Panc1 (cell line): ENCODE data around the gene NDRG3. TPM values are rescaled to one million over a fixed set of nuclear protein-coding genes. Genes with fewer than 3 reads are reported as not detected.
"Not testable (repeated sequence)": the region's sequence is repeated elsewhere in the genome, so short reads cannot be mapped to it uniquely, and the experiment has no call there.

ENCODE experiments used
- ATAC-seq: fragments of 200-7000 bp; cut with Tn5 transposase; 2 replicates; pipeline ENCODE4 v1.9.1; 2020; ENCODE audit warnings: mild to moderate bottlenecking, moderate library complexity
- BruUV-seq: library from RNA; stranded (reverse); fragments of 400-500 nt; replicated peaks from 2 replicates; lab custom pipeline; 2021; lab: Mats Ljungman, UMichigan
- CTCF ChIA-PET: fragments of 300-600 bp; sonication (Branson Sonifier 250); formaldehyde crosslinking; loops from one replicate; lab custom pipeline; 2022; ENCODE audit warnings: antibody characterized with exemption; lab: Charles Lee
- POLR2A ChIA-PET: fragments of 300-600 bp; sonication (Branson Sonifier 250); formaldehyde crosslinking; loops from one replicate; lab custom pipeline; 2022; ENCODE audit warnings: antibody characterized with exemption; lab: Charles Lee
- DNase-seq: peaks from one replicate; pipeline ENCODE4 v3.0.0-alpha.2; 2010; ENCODE audit warnings: low read depth, low spot score
- H3K27ac ChIP-seq: 2 replicates; pipeline ENCODE4 v1.5.1; 2011; ENCODE audit warnings: mild to moderate bottlenecking, low read length, inconsistent platforms
- H3K27me3 ChIP-seq: fragments of 200-500 bp; sonication (Bioruptor generic); 2 replicates; pipeline ENCODE4 v1.6.0; 2014; ENCODE audit warnings: low read length, inconsistent platforms; ENCODE audit not compliant: control insufficient read depth, insufficient read depth
- H3K36me3 ChIP-seq: fragments of 200-500 bp; sonication (Bioruptor generic); 2 replicates; pipeline ENCODE4 v1.5.1; 2014; ENCODE audit warnings: inconsistent platforms, mild to moderate bottlenecking, low read length, moderate library complexity; ENCODE audit not compliant: control insufficient read depth, insufficient read depth
- H3K4me1 ChIP-seq: 2 replicates; pipeline ENCODE4 v1.5.1; 2011; ENCODE audit warnings: inconsistent platforms, mild to moderate bottlenecking, low read length, moderate library complexity; ENCODE audit not compliant: control insufficient read depth, insufficient read depth
- H3K4me3 ChIP-seq, 2 experiments: 2 replicates each; pipeline ENCODE4 v1.5.1; 2011 to 2012; ENCODE audit warnings: low read depth in 2 of 2, low read length in 2 of 2, mild to moderate bottlenecking in 2 of 2, inconsistent platforms in 1 of 2, moderate library complexity in 1 of 2
- H3K9me3 ChIP-seq: fragments of 200-500 bp; sonication (Bioruptor generic); 2 replicates; pipeline ENCODE4 v1.5.1; 2014; ENCODE audit warnings: low read depth, mild to moderate bottlenecking, inconsistent platforms, low read length, moderate library complexity; ENCODE audit not compliant: control insufficient read depth, insufficient read depth
- POLR2AphosphoS5 ChIP-seq: IDR thresholded peaks from 2 replicates; pipeline ENCODE4 v1.6.1; 2012; ENCODE audit warnings: mild to moderate bottlenecking, low read depth, low read length, moderate library complexity
- SIN3A ChIP-seq: IDR thresholded peaks from 2 replicates; pipeline ENCODE4 v1.6.1; 2012; ENCODE audit warnings: low read depth, mild to moderate bottlenecking, low read length, moderate library complexity, borderline replicate concordance; ENCODE audit not compliant: insufficient read depth
- TCF7L2 ChIP-seq: IDR thresholded peaks from 2 replicates; pipeline ENCODE4 v1.6.1; 2011; ENCODE audit warnings: mild to moderate bottlenecking, low read depth, low read length, inconsistent platforms
- in situ Hi-C: cut with HindIII; loops from 2 replicates; pipeline ENCODE4 v1.10.0; 2016; ENCODE audit warnings: low sequenced_read_pairs, low pct_unique_long_range_greater_than_20kb
- intact Hi-C: fragments of 100-400 bp; cut with micrococcal nuclease; formaldehyde crosslinking; loops from one replicate; pipeline ENCODE4 v1.10.0; 2022; ENCODE audit not compliant: unreplicated experiment
- total RNA-seq: library from RNA; stranded (reverse); gene quantifications from one replicate; pipeline ENCODE4 v1.2.1, GENCODE V29; 2021; ENCODE audit not compliant: unreplicated experiment
- TF ChIP-seq, protein P1 (sequence below), 2 experiments: IDR thresholded peaks; 2 replicates each; pipeline ENCODE4 v1.6.1; 2011 to 2012; ENCODE audit warnings: low read depth in 2 of 2, control low read depth in 1 of 2, low read length in 1 of 2, mild to moderate bottlenecking in 1 of 2, moderate library complexity in 1 of 2; ENCODE audit not compliant: insufficient read depth in 1 of 2
- TF ChIP-seq, protein P2 (sequence below): fragments of 450-650 bp; IDR thresholded peaks from 2 replicates; pipeline ENCODE4 v1.5.1; 2017; ENCODE audit warnings: mild to moderate bottlenecking

The NDRG3 gene
- total RNA-seq, 1 experiment from 2014 or later, result 36.0 TPM

DNA sequence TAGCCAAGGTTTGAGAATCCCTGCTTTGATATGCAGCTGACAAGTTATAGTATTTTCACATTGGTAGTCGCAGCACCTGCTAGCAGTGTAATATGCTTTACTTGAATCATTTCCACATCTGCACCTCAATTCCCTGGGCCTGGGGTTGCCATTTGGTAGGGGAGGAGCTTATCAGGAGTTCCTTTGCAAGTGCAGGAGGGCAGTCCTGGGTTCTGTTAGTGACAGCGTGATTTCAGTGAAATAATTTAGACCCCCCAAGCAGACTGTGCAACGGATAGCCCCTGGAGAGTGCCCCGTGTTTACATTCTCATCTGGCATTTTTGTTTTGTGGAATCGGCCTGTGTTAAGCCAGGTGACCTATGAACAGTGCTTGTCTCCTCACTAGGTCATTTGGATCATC is 134.3 kb downstream of the NDRG3 start:
- POLR2A ChIA-PET, result no interaction called here
- Histone ChIP-seq H3K4me1 (peaks cover 5% of the 10 kb centered on the region; the same call in 1 of the 2 replicates), H3K36me3 (peaks cover 14% of the 10 kb centered on the region; the same call in 1 of the 2 replicates), H3K9me3 (no peaks in the 10 kb centered on the region), H3K27ac (no peak overlapping the region), H3K4me3 (no peak overlapping the region), H3K27me3 (no peaks in the 10 kb centered on the region)
- TF ChIP-seq, protein P1, sequence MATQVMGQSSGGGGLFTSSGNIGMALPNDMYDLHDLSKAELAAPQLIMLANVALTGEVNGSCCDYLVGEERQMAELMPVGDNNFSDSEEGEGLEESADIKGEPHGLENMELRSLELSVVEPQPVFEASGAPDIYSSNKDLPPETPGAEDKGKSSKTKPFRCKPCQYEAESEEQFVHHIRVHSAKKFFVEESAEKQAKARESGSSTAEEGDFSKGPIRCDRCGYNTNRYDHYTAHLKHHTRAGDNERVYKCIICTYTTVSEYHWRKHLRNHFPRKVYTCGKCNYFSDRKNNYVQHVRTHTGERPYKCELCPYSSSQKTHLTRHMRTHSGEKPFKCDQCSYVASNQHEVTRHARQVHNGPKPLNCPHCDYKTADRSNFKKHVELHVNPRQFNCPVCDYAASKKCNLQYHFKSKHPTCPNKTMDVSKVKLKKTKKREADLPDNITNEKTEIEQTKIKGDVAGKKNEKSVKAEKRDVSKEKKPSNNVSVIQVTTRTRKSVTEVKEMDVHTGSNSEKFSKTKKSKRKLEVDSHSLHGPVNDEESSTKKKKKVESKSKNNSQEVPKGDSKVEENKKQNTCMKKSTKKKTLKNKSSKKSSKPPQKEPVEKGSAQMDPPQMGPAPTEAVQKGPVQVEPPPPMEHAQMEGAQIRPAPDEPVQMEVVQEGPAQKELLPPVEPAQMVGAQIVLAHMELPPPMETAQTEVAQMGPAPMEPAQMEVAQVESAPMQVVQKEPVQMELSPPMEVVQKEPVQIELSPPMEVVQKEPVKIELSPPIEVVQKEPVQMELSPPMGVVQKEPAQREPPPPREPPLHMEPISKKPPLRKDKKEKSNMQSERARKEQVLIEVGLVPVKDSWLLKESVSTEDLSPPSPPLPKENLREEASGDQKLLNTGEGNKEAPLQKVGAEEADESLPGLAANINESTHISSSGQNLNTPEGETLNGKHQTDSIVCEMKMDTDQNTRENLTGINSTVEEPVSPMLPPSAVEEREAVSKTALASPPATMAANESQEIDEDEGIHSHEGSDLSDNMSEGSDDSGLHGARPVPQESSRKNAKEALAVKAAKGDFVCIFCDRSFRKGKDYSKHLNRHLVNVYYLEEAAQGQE (IDR thresholded peaks at IDR 0.05; ENCODE audit: insufficient read depth in 1 of 2, low read depth in 2 of 2, low read length in 1 of 2), result no peak
- TF ChIP-seq TCF7L2 (no peak), POLR2AphosphoS5 (no peak), SIN3A (no peak)
- TF ChIP-seq, protein P2, sequence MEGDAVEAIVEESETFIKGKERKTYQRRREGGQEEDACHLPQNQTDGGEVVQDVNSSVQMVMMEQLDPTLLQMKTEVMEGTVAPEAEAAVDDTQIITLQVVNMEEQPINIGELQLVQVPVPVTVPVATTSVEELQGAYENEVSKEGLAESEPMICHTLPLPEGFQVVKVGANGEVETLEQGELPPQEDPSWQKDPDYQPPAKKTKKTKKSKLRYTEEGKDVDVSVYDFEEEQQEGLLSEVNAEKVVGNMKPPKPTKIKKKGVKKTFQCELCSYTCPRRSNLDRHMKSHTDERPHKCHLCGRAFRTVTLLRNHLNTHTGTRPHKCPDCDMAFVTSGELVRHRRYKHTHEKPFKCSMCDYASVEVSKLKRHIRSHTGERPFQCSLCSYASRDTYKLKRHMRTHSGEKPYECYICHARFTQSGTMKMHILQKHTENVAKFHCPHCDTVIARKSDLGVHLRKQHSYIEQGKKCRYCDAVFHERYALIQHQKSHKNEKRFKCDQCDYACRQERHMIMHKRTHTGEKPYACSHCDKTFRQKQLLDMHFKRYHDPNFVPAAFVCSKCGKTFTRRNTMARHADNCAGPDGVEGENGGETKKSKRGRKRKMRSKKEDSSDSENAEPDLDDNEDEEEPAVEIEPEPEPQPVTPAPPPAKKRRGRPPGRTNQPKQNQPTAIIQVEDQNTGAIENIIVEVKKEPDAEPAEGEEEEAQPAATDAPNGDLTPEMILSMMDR, result no peak
- intact Hi-C loops (loop anchor here (5.0 kb wide), 1 partner anchor 141 kb away; no protein-coding TSS in a partner anchor), in situ Hi-C loops (no loop called here)
- DNase-seq (no peak), ATAC-seq (no peak)
- CTCF ChIA-PET, result interaction anchor here (0.6 to 1.3 kb wide), 2 partner anchors 118 to 310 kb away, joined by 3 read pairs; no protein-coding TSS in a partner anchor
- no TSS peak for BruUV-seq

DNA sequence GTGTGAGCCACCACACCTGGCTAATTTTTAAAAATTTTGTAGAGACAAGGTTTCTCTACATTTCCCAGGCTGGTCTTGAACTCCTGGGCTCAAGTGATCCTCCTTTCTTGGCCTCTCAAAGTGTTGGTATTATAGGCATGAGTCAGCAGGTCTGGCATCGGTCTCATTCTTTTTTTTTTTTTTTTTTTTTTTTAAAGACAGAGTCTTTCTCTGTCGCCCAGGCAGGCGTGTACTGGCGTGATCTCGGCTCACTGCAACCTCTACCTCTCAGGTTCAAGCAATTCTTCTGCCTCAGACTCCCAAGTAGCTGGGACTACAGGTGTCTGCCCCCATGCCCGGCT is 137.5 kb downstream of the NDRG3 start:
- intact Hi-C loops, H3K27me3 ChIP-seq, H3K4me1 ChIP-seq, H3K27ac ChIP-seq, H3K9me3 ChIP-seq, H3K4me3 ChIP-seq, DNase-seq, POLR2A ChIA-PET, BruUV-seq, in situ Hi-C loops, ATAC-seq: not testable (repeated sequence)
- CTCF ChIA-PET, result interaction anchor here (0.6 kb wide), 1 partner anchor 18 kb away, joined by 9 read pairs; no protein-coding TSS in a partner anchor
- peaks cover 20% of the 10 kb centered on the region; the same call in 1 of the 2 replicates for H3K36me3 ChIP-seq

DNA sequence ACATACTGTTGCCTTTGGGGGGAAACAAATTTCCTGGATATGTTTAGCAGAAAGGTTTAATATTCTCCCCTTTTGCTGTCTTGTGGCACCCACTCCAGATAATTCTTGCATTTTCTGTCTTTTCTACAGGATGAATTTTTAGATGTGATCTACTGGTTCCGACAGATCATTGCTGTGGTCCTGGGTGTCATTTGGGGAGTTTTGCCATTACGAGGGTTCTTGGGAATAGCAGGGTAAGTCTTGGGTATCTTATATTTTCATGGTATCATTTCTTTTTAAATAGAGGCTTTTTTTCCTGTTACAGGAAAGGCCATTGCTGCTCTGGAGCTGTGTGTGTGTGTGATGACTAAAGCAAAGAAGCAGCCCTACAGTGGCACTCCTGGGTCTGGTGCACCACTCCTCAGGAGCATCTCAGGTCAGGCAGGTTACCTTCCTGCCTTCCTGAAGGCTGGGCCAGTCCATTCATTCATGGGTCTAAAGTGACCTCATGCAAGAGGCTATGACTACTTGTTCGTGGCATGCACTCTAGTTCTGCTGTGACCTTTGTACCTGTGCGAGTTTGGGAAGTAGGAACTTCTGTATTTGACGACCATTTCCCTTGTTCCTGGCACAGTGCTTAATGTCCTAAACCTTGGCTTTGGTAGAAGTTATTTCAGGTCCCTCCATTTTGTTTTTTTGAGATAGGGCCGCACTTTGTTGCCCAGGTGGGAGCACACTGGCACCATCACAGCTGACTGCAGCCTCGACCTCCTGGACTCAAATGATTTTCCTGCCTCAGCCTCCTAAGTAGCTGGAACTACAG is 138.1 kb downstream of the NDRG3 start:
- peak overlapping the region in 1 of 2 experiments; percentile 97; a peak in 2 of 4 replicates for H3K4me3 ChIP-seq
- intact Hi-C loops (no loop called here), in situ Hi-C loops (no loop called here)
- H3K36me3 ChIP-seq, result peaks cover 18% of the 10 kb centered on the region; the same call in 1 of the 2 replicates
- ChIA-PET CTCF (interaction anchor here (0.6 kb wide), 1 partner anchor 18 kb away, joined by 9 read pairs; no protein-coding TSS in a partner anchor), POLR2A (no interaction called here)
- no peaks in the 10 kb centered on the region for H3K27me3 ChIP-seq
- no peak for DNase-seq
- H3K27ac ChIP-seq, result no peak overlapping the region
- H3K9me3 ChIP-seq, result no peaks in the 10 kb centered on the region
- ATAC-seq, result no peak
- H3K4me1 ChIP-seq, result peaks cover 7% of the 10 kb centered on the region; the same call in 1 of the 2 replicates
- BruUV-seq, result no TSS peak
- no peak for TF ChIP-seq SIN3A
